Iris pigment epithelial cell (primary cell): ENCODE data around the gene UTP11.
A peak's percentile ranks its signal among the peaks of the same experiment; 100 is the strongest.
"Not testable (repeated sequence)": the region's sequence is repeated elsewhere in the genome, so short reads cannot be mapped to it uniquely, and the experiment has no call there.

Experiments
- DNase-seq: peaks from one replicate; pipeline ENCODE4 v3.0.0-alpha.2; 2011; ENCODE audit warnings: low read depth

The UTP11 gene

DNA sequence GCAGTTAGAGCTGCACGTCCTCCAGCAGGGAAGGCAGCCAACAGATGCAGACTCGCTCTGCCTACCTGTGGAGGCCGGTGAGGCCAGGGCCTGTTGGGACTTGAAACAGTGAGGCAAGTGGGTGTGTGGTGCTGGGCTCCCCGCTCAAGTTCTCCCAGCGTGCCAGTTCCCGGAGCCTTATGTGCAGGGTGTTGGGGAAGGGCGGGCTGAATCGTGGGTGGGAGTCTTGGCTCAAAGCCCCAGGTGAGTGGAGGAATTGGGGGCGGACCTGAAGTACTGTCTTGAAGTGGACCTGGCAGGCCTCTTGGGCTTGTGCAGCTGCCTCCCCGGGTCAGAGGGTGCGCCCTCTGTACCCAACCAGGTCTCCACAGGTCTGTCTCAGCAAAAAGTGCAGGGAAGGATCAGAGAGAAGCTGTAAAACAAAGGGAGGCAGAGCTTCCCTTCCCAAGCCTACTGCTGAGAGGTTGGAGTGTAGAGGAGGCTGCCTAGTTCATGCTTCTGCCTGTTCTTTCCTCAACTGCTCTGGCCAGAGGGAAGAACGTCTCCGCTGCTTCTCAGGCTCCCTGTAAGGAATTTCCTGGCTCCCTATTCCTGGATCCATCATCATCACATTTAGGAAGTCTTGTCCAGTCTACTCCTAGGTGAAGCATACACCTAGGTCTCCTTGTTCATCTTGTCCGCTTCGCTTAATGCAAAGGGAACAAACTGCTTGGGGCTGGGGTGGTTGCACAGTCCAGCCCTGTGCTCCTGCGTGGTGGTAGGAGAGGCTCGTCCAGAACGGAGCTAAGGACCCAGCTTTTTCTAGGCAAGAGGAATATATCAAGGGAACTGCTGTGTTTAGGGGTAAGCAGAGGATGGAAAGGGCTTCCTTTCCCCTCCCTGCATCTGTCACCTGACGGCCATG lies 14.9 kb downstream of the UTP11 start:
- DNase-seq, result no peak

DNA sequence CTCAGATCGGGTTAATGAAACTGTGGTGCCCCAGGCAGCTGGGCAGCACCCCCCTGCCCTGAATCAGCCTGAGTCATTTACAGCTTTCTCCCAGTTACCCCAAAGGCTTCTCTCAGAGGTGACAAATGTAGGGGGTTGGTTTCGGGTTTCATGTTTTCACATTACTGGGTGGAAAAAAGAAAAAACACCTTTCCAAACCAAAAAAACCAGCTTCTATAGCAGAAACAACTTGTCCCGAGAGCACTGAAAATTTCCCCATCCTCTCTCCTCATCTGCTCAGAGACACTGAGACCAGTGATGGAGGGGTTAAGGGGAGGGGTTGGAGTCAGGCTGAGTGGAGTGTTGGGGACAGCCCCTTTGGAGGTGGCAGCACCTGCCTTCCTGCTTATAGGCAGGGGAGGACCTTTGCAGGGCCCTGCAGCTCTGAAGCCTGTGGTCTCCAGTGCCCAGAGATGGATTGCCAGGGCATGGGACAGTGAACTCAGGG lies 15.6 kb downstream of the UTP11 start:
- no peak for DNase-seq

DNA sequence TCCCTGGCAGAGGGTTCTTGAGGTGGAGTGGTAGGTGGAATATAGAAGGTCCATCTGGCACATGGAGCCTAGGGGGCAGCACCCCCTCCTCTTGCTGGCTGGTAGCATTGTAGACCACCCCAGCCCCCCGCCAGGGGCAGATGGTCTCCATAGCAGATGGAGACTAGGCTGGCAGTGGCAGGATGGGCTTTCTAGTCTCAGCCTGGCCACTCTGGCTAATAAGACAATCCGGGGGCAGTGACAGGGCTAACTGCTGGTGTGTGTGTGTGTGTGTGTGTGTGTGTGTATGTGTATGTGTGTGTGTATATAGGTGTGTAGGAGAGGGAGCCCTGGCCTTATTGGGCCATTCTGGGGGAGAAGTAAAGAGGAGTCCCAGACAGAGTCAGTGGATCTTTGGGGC lies 16.1 kb downstream of the UTP11 start:
- DNase-seq, result no peak

DNA sequence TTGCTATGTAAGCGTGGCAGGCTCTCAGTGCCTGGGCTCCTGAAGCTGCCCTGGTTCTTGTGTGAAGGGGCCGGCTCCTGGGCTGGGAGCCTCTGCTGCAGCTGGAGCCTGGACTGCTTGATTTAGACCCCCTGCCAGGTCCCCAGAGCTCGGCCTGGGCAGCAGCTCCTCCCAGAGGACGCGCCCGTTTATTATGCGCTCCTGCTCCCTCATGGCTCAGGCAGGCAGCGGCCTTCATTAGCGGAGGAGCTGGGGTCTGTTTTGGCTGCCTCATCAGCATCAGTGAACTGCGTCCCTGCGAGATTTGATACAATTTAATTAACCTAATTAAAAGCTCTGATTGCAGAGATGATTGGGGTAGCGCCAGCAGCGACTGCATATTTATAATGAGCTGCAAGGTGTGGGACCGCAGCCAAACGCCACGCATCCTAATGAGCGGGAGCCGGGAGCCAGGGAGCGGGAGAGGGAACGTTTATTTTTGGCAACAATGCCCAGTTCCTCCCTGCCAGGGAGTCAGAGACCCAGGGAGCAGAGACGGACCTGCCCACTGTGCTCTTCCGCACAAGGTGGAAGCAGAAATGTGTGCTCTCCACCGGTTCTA lies 16.6 kb downstream of the UTP11 start:
- peak; percentile 41 for DNase-seq

DNA sequence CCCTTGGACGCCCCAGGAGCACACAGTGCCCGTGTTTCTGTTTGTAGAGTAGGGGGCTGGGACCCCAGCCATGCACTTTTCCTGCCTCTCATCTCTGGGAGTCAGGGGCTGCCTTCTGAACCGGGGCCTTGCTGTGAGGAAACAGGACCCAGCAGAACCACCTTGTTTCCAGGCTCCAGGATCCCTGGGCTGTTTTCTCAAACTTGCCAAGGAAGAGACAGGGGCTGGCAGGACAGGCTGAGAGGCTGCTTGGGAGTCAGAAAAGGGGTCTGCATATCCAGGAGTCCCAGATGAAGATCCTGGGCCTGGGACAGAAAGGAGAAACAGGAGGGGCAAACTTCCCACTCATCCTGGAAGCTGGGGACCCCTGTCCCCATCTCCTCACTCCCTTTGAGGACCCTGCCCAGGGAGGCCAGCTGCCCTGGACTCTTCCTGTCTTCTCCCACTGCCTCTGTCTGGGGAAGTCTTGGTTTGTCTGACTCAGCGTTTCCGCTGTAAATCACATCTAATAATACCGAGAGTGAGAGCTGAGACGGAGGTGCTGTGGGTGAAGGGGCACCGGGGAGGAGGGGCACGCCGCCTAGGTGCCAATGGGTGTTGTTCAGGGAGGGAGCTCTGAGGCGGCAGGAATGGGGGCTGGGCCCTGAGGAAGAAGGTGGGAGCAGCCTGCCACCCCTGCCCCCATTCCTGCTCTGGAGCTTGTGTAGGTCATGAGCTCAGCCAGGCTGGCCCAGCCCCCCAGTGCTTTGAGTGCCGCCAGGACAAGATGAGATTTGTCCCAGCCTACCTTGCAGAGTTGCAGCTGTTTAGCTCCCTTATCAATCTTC lies 17.4 kb downstream of the UTP11 start:
- peak; percentile 79 for DNase-seq

DNA sequence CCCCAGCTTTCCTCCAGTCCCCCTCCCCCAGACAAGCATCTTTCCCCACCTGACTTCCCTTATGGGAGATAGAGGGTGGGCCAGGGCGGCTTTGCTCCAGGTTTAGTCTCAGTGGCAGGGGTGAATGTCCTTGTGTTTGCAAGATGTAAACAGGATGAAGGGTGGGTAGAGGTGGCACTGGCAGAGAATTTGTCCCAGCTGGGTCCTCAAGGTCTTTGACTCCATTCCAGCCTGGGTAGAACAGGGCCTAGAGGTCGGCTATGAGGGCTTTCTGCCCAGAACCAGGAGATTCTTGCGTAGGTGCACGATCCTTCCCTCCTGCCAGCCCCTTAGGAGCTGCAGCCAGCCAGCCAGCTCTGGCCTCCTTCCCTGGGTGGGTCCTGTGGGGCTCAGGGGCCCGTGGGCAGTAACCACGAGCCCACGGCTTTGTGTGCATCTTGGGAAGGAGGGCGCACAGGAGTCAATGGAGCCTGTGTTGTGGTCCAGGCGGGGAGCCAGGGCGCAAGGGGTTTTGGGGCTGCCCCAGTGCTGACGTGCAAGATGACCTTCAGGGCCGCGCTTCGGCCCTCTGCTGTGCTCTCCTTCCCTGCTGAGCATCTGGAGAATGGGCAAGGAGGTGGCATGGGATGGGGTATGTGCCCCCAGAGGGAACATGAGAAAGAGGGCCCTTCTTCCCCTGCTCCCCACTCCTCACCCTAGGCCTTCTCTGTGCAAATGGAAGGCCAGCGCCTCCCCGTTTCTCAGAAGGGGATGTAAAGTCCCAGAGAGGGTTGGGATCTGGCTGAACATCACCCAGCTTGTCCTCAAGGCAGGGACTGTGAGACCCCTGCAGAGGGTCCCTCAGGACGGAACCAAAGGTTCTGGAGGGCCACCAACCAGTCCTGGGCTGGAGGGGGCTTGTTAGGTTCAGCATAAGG lies 18.3 kb downstream of the UTP11 start:
- DNase-seq, result no peak

DNA sequence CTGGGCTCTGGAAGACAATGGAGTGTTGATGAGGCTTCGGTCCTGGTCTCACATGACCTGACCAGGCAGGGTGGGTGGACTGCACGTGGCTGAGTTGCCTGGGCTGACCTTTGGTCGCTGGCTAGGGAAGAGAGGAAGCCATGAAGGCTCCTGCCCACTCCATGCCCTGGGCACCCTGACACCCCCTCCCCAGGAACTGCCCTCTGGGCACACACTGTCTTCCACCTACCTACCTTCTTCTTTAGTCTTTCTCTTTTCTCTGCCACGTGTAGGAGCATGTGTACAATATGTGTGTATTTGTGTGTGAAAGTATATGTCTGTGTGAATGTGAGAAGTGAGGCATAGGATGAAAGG lies 19.0 kb downstream of the UTP11 start:
- no peak for DNase-seq

DNA sequence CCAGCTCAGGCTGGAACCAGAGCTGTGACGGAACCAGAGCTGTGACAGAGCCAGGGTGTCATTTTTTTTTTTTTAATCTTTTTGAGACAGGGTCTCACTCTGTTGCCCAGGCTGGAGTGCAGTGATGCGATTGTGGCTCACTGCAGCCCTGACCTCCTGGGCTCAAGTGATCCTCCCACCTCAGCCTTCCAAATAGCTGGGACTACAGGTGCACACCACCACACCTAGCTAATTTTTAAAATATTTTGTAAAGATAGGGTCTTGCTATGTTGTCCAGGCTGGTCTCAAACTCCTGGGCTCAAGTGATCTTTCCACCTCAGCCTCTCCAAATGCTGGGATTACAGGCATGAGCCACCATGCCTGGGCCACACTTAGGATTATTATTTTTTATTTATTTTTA lies 20.5 kb downstream of the UTP11 start:
- DNase-seq, result not testable (repeated sequence)

DNA sequence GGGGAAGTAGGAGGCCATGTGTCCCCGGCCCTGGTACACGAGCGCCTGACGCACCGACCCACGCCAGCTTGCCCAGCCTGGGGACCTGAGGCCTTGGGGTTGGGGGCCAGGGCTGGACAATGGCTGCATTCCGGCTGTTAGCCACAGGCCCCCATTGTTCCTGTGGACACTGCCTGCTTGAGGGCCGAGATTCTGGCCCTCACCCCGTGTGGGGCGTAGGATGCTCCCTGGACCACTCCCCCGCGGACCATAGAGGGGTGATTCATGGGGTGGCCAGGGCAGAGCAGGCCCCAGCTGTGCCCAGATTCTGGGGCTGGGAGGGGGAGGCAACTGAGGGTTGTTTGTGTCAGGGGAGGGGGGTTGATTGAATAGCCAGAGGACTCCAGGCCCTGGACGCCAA lies 22.3 kb downstream of the UTP11 start:
- no peak for DNase-seq

DNA sequence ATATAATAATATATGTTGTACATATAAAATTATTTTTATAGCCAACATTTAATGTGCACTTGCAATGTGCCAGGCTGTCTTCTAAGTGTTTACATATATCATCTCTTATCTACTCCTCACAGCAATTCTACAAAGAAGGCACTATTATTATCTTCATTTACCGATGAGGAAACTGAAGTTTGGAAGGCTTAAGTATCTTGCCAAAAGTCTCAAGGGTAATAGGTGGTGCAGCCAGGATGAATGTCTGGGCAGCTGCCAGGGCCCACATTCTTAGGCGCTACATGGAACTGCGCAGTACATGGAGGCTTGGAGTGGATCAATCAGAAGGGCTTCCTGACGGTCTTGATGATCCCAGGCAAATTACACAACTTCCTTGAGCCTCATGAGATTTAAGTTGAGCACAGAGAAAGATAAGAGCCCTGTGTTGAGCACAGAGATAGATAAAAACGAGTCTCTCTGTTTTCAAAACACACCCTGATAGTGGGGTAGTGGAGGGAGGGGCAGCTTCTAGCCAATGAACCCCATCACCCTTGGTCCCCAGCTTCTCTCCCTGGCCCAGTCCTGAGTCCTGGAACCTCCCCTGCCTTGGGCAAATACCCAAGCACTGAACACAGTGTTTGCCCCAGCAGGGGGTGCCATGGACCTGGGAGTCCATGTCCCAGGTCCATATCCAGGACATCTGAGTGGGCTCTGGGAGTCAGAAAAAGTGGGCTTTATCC lies 24.8 kb downstream of the UTP11 start:
- no peak for DNase-seq

DNA sequence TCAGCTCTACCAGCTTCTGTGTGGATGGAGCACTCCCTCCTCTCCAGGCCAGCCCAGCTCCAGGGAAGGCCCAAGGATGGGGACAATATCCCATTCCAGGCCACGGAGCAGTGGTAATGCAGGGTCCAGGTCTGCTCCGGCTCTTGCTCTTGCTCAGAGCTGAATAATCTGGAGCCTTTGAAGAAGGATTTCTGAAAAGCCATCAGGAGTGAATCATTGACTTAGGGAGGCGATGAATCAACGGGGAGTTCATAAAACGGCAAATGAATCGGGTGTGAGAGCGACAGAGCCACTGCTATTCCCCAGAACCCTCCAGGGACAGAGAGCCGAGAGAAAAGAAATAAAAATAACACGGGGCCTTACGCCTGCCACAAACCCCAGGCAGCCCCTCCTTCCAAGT lies 26.3 kb downstream of the UTP11 start:
- DNase-seq, result peak; percentile 63

DNA sequence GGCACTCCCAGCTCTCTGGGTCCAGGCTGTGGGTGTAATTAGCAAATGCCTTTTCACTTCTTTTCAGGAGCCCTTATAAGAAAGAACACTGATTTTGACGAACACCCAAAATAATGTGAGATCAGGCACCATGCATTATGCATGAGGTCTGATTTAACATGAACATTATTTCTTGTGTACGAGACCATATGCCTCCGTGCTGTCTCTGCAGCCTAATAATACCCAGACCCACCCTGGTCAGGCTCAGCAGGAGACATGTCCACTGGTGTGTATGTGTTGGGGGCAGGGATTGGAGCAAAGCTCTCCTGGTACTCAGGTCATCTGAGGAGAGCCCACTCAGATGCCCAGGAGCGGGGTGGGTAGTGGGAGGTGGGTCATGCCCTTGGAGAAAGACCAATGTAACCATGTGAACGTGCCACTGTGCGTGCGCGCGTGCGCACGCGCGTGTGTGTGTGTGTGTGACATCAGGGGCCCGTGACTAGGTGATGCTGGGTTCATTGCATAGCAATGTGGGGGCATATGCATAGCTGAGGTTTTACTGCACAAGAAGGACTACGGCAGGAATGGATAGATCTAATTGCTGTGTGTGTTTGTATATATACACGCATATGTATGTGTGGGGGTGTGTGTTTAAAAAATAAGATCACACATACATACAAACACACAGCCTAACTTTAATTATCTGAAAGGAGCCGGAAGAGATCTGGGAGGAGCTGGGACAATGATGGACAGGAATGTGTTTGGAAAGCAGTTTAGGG lies 27.0 kb downstream of the UTP11 start:
- DNase-seq, result no peak

DNA sequence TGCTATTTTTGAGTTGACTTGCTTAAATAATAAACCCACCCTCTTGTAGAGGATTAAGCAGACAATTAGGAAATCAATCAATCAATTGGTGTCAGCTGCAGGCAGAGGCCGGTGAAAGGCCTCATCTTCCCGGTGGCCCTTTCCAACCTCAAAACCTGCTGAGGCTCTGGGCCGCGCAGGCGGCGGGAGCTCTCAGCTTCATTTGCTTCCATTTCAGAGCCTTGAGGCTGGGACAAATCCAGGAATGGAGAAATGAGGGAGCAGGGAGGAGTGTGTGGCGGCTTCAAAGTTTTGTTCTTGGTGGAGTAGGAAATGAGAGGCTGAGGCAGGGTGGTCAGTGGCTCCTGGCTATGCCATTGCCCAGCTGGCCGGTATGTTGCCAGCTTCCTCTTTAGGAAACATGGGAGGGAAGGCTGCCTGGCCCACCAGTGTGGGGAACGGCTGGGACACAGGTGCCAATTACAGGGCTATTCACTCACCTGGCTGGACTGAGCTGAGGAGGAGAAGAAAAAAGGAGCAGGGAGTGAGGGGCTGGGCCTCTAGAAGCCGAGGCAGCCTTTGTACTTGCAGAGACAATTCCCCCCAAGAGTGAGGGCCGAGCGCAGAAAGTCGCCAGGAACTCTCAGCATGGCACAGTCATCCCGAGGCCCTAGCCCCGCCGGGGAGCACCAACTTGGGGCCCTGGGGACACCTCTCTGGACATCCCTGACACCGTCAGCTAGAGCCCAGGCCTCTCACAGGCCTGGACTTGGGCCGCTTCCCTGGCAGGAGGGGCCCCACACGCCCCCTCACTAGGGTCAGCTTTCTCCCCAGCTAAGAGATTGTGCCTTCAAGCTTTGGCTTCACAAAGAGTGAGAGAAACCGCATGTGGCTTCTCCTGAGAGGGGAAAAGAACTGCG lies 29.7 kb downstream of the UTP11 start:
- DNase-seq, result no peak

DNA sequence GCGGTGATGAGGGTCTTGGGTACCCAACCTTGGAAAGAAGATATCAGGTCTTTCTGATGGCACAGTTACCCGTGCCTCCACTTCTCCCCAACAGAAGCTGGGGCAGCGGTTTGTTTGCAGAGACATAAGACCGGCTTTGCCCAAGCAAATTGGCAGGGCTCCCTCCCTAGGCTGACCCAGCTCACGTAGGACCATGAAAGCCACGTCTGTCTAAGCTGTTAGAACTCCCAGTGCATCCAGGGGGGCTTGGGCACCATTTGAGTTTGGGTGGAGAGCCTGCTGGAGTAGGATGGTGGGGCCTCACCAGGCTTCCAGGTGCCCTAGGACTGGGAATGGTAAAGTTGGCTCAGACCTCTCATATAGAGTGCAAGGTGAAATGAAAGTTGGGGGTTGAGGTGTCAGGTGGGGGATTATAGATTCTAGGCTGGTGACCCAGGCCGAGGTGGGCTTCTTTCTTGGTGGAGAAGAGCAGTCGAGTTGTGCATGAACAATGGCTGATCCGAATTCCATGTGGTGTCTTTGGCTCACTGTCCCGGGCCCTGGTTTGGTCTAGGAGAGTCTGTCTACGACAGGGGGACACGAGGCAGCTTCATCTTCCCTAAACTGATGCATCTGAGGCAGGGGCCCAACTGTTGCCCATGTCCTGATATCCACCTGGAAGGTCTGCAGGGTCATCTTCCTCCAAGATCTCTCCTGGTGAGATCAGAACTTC lies 30.7 kb downstream of the UTP11 start:
- no peak for DNase-seq

DNA sequence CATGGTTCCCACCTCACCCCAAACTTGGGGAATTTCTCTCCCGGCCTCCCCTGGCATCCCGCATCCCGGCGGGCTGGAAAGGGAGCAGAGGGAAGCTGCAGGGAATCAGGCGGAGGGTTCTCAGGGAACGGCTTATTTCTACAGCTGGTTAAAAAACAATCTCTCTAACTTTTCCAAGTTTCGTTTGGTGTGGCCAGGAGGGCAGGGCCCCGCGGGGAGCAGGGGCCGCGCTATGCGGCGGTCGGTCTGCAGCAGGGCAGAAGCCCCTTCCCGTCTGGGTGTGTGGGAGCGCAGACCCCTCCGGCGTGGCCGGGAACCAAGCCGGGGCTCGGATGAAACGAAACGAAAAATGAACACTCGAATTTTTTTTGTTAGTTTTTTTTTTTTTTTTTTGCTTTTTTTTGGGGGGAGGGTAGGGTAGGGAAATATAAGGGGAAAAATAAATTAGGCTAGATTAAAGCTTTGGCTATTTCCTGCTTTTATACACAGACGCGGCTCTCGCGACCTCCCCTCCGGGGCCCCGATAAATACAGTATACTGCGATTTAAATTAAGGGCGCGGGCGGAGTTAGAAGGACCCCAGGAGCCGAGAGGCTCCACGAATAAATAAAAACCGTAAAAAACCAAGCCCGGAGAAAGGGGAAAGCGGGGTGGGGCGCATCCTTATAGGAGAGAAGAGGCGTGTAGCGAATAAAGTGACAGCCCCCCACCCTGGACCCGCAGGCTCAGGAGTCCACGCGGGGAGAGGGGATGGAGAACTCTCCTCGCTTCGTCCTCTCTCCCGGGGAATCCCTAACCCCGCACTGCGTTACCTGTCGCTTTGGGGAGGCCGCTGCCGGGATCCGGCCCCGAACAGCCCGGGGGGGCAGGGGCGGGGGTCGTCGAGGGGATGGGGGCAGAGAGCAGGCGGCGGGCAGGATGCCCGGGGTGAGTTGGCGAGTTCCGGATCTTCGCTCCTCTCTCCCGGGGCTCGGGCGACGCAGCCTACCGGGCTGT lies 32.0 kb downstream of the UTP11 start:
- no peak for DNase-seq

DNA sequence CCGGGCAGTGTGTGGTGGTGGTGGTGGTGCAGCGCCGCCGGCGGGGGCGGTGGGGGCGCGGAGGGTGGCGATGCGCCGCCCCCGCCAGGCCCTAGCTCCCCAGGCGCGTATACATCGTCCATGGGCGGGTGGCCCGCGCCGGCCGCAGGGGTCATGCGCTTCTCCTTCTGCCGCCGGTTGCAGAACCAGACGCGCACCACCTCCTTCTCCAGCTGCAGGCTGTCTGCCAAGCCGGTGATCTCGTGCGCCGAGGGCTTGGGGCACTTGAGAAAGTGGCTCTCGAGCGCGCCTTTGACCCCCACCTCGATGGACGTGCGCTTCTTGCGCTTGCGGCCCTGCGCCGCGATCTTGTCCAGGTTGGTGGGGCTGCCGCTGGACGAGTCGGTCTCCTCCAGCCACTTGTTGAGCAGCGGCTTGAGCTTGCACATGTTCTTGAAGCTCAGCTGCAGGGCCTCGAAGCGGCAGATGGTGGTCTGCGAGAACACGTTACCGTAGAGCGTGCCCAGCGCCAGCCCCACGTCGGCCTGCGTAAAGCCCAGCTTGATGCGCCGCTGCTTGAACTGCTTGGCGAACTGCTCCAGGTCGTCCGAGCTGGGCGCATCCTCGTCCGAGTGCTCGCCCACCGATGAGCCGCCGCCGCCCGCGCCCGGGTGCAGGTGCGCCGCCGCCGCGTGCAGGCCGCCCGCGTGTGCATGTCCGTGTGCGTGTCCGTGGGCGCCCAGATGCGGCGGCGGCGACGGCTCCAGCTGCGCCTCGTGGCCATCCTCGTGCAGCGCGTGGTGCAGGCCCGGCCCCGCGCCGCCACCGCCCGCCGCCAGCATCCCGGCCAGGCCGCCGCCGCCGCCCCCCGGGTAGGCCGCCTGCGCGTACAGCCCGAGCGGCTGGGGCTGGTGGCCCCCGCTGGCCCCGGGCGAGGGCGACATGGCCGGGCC lies 33.1 kb downstream of the UTP11 start:
- DNase-seq, result peak; percentile 26
